Thyroid gland (tissue), 4 donors: ENCODE data around the gene MAP3K10. TPM values are rescaled to one million over a fixed set of nuclear protein-coding genes. Genes with fewer than 3 reads are reported as not detected.

Source experiments
- DNase-seq, 2 donors: peaks; one replicate each; pipeline ENCODE4 v3.0.0-alpha.2; 2019
- H3K27ac ChIP-seq, 3 donors: fragments of 200-600 bp; sonication (generic); 1 replicate in 2 of 3; 2 replicates in 1 of 3; pipeline ENCODE4 v1.5.1; 2016 to 2019; ENCODE audit warnings: mild to moderate bottlenecking in 1 of 3, moderate library complexity in 1 of 3
- H3K27me3 ChIP-seq: fragments of 200-600 bp; sonication (generic); one replicate; pipeline ENCODE4 v1.5.1; 2019
- H3K36me3 ChIP-seq, 2 donors: fragments of 200-600 bp; sonication (generic); one replicate each; pipeline ENCODE4 v1.5.1; 2016 to 2019
- H3K4me1 ChIP-seq, 2 donors: fragments of 200-600 bp; sonication (generic); one replicate each; pipeline ENCODE4 v1.5.1; 2017 to 2019
- H3K4me3 ChIP-seq, 3 donors: fragments of 200-600 bp; sonication (generic); replicated peaks in 1 of 3; 1 replicate in 2 of 3; 2 replicates in 1 of 3; pipeline ENCODE4 v1.5.1; 2016; ENCODE audit warnings: mild to moderate bottlenecking in 1 of 3
- H3K9me3 ChIP-seq: fragments of 200-600 bp; sonication (generic); one replicate; pipeline ENCODE4 v1.5.1; 2017
- POLR2A ChIP-seq, 2 donors: fragments of 450-650 bp; IDR thresholded peaks; one replicate each; pipeline ENCODE4 v1.6.1; 2017; ENCODE audit warnings: antibody characterized with exemption in 2 of 2, mild to moderate bottlenecking in 2 of 2, moderate library complexity in 1 of 2
- WGBS, 2 donors: methylation state at CpG; one replicate each; pipeline ENCODE4 v1.1.5; 2017; 5-methylcytosine and 5-hydroxymethylcytosine counted together
- intact Hi-C: fragments of 100-400 bp; cut with DNase I; formaldehyde crosslinking; loops from one replicate; pipeline ENCODE4 v1.15.1; 2023
- total RNA-seq, 4 donors: library from RNA; depleted of rRNA; stranded (reverse); fragments of >200 nt; gene quantifications; one replicate each; pipeline ENCODE4 v1.2.3, GENCODE V29; 2016
- TF ChIP-seq, protein P1 (sequence below), 6 experiments: fragments of 200-600 bp in 3 of 6; fragments of 450-650 bp in 3 of 6; sonication (generic) in 3 of 6; IDR thresholded peaks; one replicate each; pipeline ENCODE4 v1.5.1; 2016 to 2019; ENCODE audit warnings: antibody characterized with exemption in 6 of 6, mild to moderate bottlenecking in 2 of 6, inconsistent platforms in 1 of 6, moderate library complexity in 1 of 6

The MAP3K10 gene
- total RNA-seq, 4 donors from 2014 or later = 9.1 to 19.6 (median 15.9) TPM

DNA sequence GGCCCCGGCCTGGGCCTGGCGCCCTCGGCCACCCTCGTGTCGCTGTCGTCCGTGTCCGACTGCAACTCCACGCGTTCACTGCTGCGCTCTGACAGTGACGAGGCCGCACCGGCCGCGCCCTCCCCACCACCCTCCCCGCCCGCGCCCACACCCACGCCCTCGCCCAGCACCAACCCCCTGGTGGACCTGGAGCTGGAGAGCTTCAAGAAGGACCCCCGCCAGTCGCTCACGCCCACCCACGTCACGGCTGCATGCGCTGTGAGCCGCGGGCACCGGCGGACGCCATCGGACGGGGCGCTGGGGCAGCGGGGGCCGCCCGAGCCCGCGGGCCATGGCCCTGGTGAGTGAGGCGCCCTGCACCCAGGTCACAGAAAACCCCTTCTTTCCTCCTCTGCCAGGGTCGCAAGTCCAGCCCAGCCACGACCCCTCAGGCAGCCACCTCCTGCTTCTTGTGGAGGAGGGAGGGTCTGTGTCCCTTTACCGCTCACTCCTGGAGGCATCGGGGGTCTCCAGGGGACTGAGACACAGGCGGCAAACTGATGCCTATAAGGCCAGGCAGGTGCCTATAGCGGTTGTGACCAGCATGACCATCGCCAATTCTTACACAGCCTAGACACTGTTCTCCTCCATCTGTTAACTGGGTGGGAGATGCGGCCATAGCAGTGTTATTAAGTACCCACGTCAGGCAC, 22.8 kb downstream of the MAP3K10 start:
- TF ChIP-seq POLR2A (IDR thresholded peaks at IDR 0.05) = no peak
- TF ChIP-seq, protein P1, sequence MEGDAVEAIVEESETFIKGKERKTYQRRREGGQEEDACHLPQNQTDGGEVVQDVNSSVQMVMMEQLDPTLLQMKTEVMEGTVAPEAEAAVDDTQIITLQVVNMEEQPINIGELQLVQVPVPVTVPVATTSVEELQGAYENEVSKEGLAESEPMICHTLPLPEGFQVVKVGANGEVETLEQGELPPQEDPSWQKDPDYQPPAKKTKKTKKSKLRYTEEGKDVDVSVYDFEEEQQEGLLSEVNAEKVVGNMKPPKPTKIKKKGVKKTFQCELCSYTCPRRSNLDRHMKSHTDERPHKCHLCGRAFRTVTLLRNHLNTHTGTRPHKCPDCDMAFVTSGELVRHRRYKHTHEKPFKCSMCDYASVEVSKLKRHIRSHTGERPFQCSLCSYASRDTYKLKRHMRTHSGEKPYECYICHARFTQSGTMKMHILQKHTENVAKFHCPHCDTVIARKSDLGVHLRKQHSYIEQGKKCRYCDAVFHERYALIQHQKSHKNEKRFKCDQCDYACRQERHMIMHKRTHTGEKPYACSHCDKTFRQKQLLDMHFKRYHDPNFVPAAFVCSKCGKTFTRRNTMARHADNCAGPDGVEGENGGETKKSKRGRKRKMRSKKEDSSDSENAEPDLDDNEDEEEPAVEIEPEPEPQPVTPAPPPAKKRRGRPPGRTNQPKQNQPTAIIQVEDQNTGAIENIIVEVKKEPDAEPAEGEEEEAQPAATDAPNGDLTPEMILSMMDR (IDR thresholded peaks at IDR 0.05) = no peak
- intact Hi-C loops = no loop called here
- WGBS, 2 donors = 94 to 96% methylated on average over 27 to 38 of the region's 50 CpGs

DNA sequence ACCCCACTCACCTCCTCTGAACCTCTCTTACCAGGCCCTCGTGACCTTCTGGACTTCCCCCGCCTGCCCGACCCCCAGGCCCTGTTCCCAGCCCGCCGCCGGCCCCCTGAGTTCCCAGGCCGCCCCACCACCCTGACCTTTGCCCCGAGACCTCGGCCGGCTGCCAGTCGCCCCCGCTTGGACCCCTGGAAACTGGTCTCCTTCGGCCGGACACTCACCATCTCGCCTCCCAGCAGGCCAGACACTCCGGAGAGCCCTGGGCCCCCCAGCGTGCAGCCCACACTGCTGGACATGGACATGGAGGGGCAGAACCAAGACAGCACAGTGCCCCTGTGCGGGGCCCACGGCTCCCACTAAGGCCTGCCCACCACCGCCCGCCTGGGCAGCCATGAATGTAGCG, 23.7 kb downstream of the MAP3K10 start:
- H3K9me3 ChIP-seq = no peaks in the 10 kb centered on the region
- no peaks in the 10 kb centered on the region for H3K27me3 ChIP-seq
- no peak overlapping the region for H3K27ac ChIP-seq
- H3K36me3 ChIP-seq = peaks cover 0 to 3% of the 10 kb centered on the region in 2 donors
- no peak overlapping the region for H3K4me3 ChIP-seq
- intact Hi-C loops = no loop called here
- H3K4me1 ChIP-seq = peaks cover 0 to 22% of the 10 kb centered on the region in 2 donors
- WGBS, 2 donors = 90 to 95% methylated on average over 20 to 22 of the region's 22 CpGs
- TF ChIP-seq POLR2A (IDR thresholded peaks at IDR 0.05) = no peak
- TF ChIP-seq, protein P1 (IDR thresholded peaks at IDR 0.05) = no peak
- no peak for DNase-seq

More for the DNA sequence above, 22.8 kb downstream of the MAP3K10 start:
- H3K9me3 ChIP-seq = no peaks in the 10 kb centered on the region
- no peaks in the 10 kb centered on the region for H3K27me3 ChIP-seq
- H3K4me1 ChIP-seq = peaks cover 0 to 22% of the 10 kb centered on the region in 2 donors
- DNase-seq = no peak
- H3K4me3 ChIP-seq = no peak overlapping the region
- peaks cover 0 to 6% of the 10 kb centered on the region in 2 donors for H3K36me3 ChIP-seq
- no peak overlapping the region for H3K27ac ChIP-seq

DNA sequence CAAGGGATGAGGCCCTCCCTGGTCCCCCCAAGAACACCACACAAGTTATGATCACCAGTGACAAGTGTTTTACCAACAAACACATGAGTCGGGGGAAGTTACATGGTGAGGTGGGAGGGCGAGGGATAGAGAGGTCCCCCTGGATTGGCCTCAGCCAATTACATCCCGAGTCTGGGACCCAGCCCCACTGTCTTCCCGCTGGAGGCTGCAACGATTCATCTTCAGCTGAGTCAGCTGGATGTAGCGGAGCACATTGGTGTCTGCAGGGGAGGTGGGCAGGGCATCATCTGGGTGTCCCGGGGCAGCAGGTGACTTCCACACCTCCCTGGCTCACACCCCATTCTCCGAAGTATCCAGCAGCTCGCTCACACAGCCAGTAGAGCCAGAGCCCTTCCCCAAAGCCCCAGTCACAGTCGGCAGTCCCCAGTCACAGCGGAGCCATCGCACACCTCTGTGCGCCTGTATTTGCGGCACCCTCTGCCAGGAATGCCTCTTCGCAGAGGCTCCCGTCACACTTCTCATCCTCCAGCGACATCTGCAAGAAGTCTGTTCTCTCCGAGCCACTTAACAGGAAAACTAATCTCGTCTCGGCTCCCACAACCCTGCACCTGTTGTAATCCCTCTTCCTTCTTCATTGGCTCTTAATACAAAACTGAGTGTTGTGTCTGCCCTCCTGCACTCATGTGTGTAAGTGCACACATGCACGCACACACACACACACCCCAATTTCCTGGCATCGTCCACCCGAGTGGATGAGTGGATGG, 25.0 kb downstream of the MAP3K10 start:
- TF ChIP-seq POLR2A (IDR thresholded peaks at IDR 0.05) = no peak
- TF ChIP-seq, protein P1 (IDR thresholded peaks at IDR 0.05) = no peak
- intact Hi-C loops = no loop called here
- Histone ChIP-seq H3K4me3 (no peak overlapping the region), H3K36me3 (no peaks in the 10 kb centered on the region), H3K27ac (no peak overlapping the region), H3K9me3 (no peaks in the 10 kb centered on the region), H3K27me3 (no peaks in the 10 kb centered on the region), H3K4me1 (peaks cover 0 to 22% of the 10 kb centered on the region in 2 donors)
- WGBS, 2 donors = 24 to 46% methylated on average over 19 to 23 of the region's 23 CpGs
- DNase-seq = no peak

DNA sequence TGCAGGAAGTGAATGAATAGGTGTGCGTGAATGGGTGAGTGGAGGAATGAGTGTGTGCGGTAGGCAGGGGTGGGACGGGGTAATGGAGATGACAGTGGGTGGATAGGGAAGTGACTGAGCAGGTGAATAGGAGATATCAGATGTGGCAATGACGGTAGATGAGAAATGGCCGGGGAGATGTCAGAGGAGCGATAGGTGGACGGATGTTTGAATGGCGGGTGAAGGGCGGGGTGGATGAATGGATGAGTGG, 25.5 kb downstream of the MAP3K10 start:
- no peak for DNase-seq
- Histone ChIP-seq H3K27me3 (no peaks in the 10 kb centered on the region), H3K4me3 (no peak overlapping the region), H3K9me3 (no peaks in the 10 kb centered on the region), H3K27ac (no peak overlapping the region), H3K36me3 (no peaks in the 10 kb centered on the region), H3K4me1 (peaks cover 0 to 22% of the 10 kb centered on the region in 2 donors)
- intact Hi-C loops = no loop called here
- WGBS, 2 donors = 12 to 19% methylated on average over 9 of the region's 9 CpGs
- TF ChIP-seq, protein P1 (IDR thresholded peaks at IDR 0.05) = no peak
- TF ChIP-seq POLR2A (IDR thresholded peaks at IDR 0.05) = no peak
